Neural progenitor cell (in vitro differentiated cells): ENCODE data around the gene DMRTA1. TPM values are rescaled to one million over a fixed set of nuclear protein-coding genes. Genes with fewer than 3 reads are reported as not detected.
"Not testable (repeated sequence)": the region's sequence is repeated elsewhere in the genome, so short reads cannot be mapped to it uniquely, and the experiment has no call there.

ENCODE experiments used
- DNase-seq: peaks from one replicate; pipeline ENCODE4 v3.0.0-alpha.2; 2016; ENCODE audit warnings: low spot score
- H2AFZ ChIP-seq: fragments of 200-600 bp; sonication (generic); replicated peaks from 2 replicates; pipeline ENCODE4 v1.6.1; 2016; ENCODE audit warnings: antibody characterized with exemption
- H3F3A ChIP-seq: fragments of 200-600 bp; sonication (generic); 2 replicates; pipeline ENCODE4 v1.6.1; 2016; ENCODE audit warnings: antibody characterized with exemption, low read depth
- H3K27ac ChIP-seq: fragments of 200-600 bp; sonication (generic); 2 replicates; pipeline ENCODE4 v1.5.1; 2016; ENCODE audit warnings: mild to moderate bottlenecking
- H3K27me3 ChIP-seq: fragments of 200-600 bp; sonication (generic); 2 replicates; pipeline ENCODE4 v1.6.1; 2016; ENCODE audit warnings: mild to moderate bottlenecking, moderate library complexity
- H3K36me3 ChIP-seq: fragments of 200-600 bp; sonication (generic); 2 replicates; pipeline ENCODE4 v1.5.1; 2016
- H3K4me1 ChIP-seq: fragments of 200-600 bp; sonication (generic); 2 replicates; pipeline ENCODE4 v1.6.1; 2016; ENCODE audit warnings: mixed run types
- H3K4me2 ChIP-seq: fragments of 200-600 bp; sonication (generic); 2 replicates; pipeline ENCODE4 v1.6.1; 2016
- H3K4me3 ChIP-seq: fragments of 200-600 bp; sonication (generic); 2 replicates; pipeline ENCODE4 v1.5.1; 2016
- H3K79me2 ChIP-seq: fragments of 200-600 bp; sonication (generic); 2 replicates; pipeline ENCODE4 v1.6.1; 2016; ENCODE audit warnings: low read depth
- H3K9ac ChIP-seq: fragments of 200-600 bp; sonication (generic); 2 replicates; pipeline ENCODE4 v1.6.1; 2016
- H3K9me3 ChIP-seq: fragments of 200-600 bp; sonication (generic); 2 replicates; pipeline ENCODE4 v1.5.1; 2016; ENCODE audit warnings: low read depth
- H4K20me1 ChIP-seq: fragments of 200-600 bp; sonication (generic); 2 replicates; pipeline ENCODE4 v1.6.1; 2016; ENCODE audit warnings: low read depth
- H3K27ac Mint-ChIP-seq: 3 replicates; pipeline ENCODE4 v1.8.0; 2021; ENCODE audit warnings: mixed read lengths
- H3K27me3 Mint-ChIP-seq: 2 replicates; pipeline ENCODE4 v1.8.0; 2022; ENCODE audit warnings: low read depth, mild to moderate bottlenecking, inconsistent platforms, moderate library complexity, mixed read lengths; ENCODE audit not compliant: insufficient read depth
- H3K36me3 Mint-ChIP-seq: 3 replicates; pipeline ENCODE4 v1.8.0; 2021; ENCODE audit warnings: mixed read lengths
- H3K4me1 Mint-ChIP-seq: 3 replicates; pipeline ENCODE4 v1.8.0; 2021; ENCODE audit warnings: mixed read lengths
- H3K4me3 Mint-ChIP-seq: 3 replicates; pipeline ENCODE4 v1.8.0; 2021; ENCODE audit warnings: mild to moderate bottlenecking, moderate library complexity, mixed read lengths
- H3K9me3 Mint-ChIP-seq: 3 replicates; pipeline ENCODE4 v1.8.0; 2020; ENCODE audit warnings: mixed read lengths
- CTCF ChIP-seq: fragments of 200-600 bp; sonication (generic); IDR thresholded peaks from 2 replicates; pipeline ENCODE4 v1.5.1; 2017; ENCODE audit warnings: antibody characterized with exemption, mild to moderate bottlenecking
- EZH2 ChIP-seq: fragments of 200-600 bp; sonication (generic); IDR thresholded peaks from 2 replicates; pipeline ENCODE4 v1.6.1; 2017; ENCODE audit warnings: antibody characterized with exemption, mild to moderate bottlenecking, moderate library complexity
- EZH2phosphoT487 ChIP-seq: fragments of 200-600 bp; sonication (generic); IDR thresholded peaks from 2 replicates; pipeline ENCODE4 v1.6.1; 2017; ENCODE audit warnings: antibody characterized with exemption
- total RNA-seq: library from RNA; depleted of rRNA; stranded (reverse); fragments of >200 nt; gene quantifications from 2 replicates; pipeline ENCODE4 v1.2.3, GENCODE V29; 2015; ENCODE audit warnings: low replicate concordance

DMRTA1 gene
- total RNA-seq, 1 donor from 2014 or later = 21.3 TPM

GRCh38 chr9:22469928-22470544 is 23.4 kb downstream of the DMRTA1 start:
- TF ChIP-seq EZH2phosphoT487 (no peak), CTCF (peak; percentile 87), EZH2 (no peak)
- Histone ChIP-seq H3K9ac (no peak overlapping the region), H3K79me2 (no peaks in the 10 kb centered on the region), H3K4me1 (no peaks in the 10 kb centered on the region), H2AFZ (no peak overlapping the region), H3F3A (no peaks in the 10 kb centered on the region), H4K20me1 (no peaks in the 10 kb centered on the region), H3K9me3 (no peaks in the 10 kb centered on the region), H3K4me3 (no peak overlapping the region), H3K4me2 (no peak overlapping the region), H3K27ac (no peak overlapping the region), H3K36me3 (no peaks in the 10 kb centered on the region), H3K27me3 (no peaks in the 10 kb centered on the region)
- H3K4me1 Mint-ChIP-seq = no peaks in the 10 kb centered on the region
- no peaks in the 10 kb centered on the region for H3K9me3 Mint-ChIP-seq
- H3K27ac Mint-ChIP-seq = no peak overlapping the region
- peak; percentile 75 for DNase-seq
- no peaks in the 10 kb centered on the region for H3K27me3 Mint-ChIP-seq
- no peaks in the 10 kb centered on the region for H3K36me3 Mint-ChIP-seq
- no peak overlapping the region for H3K4me3 Mint-ChIP-seq

- H3K79me2 ChIP-seq = no peaks in the 10 kb centered on the region
- peaks cover 19% of the 10 kb centered on the region for H3K4me1 Mint-ChIP-seq
- H2AFZ ChIP-seq = no peak overlapping the region
- no peak overlapping the region for H3K9ac ChIP-seq
- no peak overlapping the region for H3K4me3 ChIP-seq
- H3K4me2 ChIP-seq = no peak overlapping the region
- H3K27me3 ChIP-seq = no peaks in the 10 kb centered on the region
- no peaks in the 10 kb centered on the region for H3K9me3 ChIP-seq
- no peak for TF ChIP-seq EZH2
- no peak for TF ChIP-seq CTCF
- no peak for TF ChIP-seq EZH2phosphoT487
- peaks cover 12% of the 10 kb centered on the region for H3K9me3 Mint-ChIP-seq
- peaks cover 15% of the 10 kb centered on the region for H3K36me3 Mint-ChIP-seq
- H3K27ac ChIP-seq = no peak overlapping the region
- H3K27me3 Mint-ChIP-seq = no peaks in the 10 kb centered on the region
- H3K27ac Mint-ChIP-seq = no peak overlapping the region
- peaks cover 14% of the 10 kb centered on the region for H3K4me1 ChIP-seq
- DNase-seq = no peak
- no peaks in the 10 kb centered on the region for H3F3A ChIP-seq
- no peaks in the 10 kb centered on the region for H3K36me3 ChIP-seq
- no peak overlapping the region for H3K4me3 Mint-ChIP-seq
- H4K20me1 ChIP-seq = no peaks in the 10 kb centered on the region
Measured at GRCh38 chr9:22481566-22481965, 34.9 kb downstream of the DMRTA1 start.

- H3K27ac Mint-ChIP-seq = no peak overlapping the region
- no peak overlapping the region for H2AFZ ChIP-seq
- peaks cover 19% of the 10 kb centered on the region for H3K4me1 Mint-ChIP-seq
- H3K27ac ChIP-seq = no peak overlapping the region
- no peaks in the 10 kb centered on the region for H3K79me2 ChIP-seq
- H3K9ac ChIP-seq = no peak overlapping the region
- peaks cover 15% of the 10 kb centered on the region for H3K36me3 Mint-ChIP-seq
- no peak overlapping the region for H3K4me3 ChIP-seq
- no peaks in the 10 kb centered on the region for H3K36me3 ChIP-seq
- peak overlapping the region; percentile 42 for H3K4me2 ChIP-seq
- H3F3A ChIP-seq = no peaks in the 10 kb centered on the region
- no peak overlapping the region for H3K4me3 Mint-ChIP-seq
- no peaks in the 10 kb centered on the region for H4K20me1 ChIP-seq
- H3K9me3 ChIP-seq = no peaks in the 10 kb centered on the region
- H3K4me1 ChIP-seq = peaks cover 14% of the 10 kb centered on the region
- no peaks in the 10 kb centered on the region for H3K27me3 ChIP-seq
- peak; percentile 12 for DNase-seq
- H3K9me3 Mint-ChIP-seq = peaks cover 15% of the 10 kb centered on the region
- H3K27me3 Mint-ChIP-seq = no peaks in the 10 kb centered on the region
- no peak for TF ChIP-seq EZH2phosphoT487
- no peak for TF ChIP-seq EZH2
- no peak for TF ChIP-seq CTCF
Measured at GRCh38 chr9:22483528-22484070, 37.0 kb downstream of the DMRTA1 start.

- not testable (repeated sequence) for H3K36me3 ChIP-seq, H3K36me3 Mint-ChIP-seq, H3F3A ChIP-seq, H3K27me3 ChIP-seq, H3K27ac Mint-ChIP-seq, H3K79me2 ChIP-seq, H4K20me1 ChIP-seq, H3K27ac ChIP-seq, H3K4me1 Mint-ChIP-seq, H3K4me1 ChIP-seq, H3K4me3 Mint-ChIP-seq, H3K4me3 ChIP-seq, H3K4me2 ChIP-seq, H3K27me3 Mint-ChIP-seq, DNase-seq, H3K9me3 ChIP-seq, H3K9ac ChIP-seq, H2AFZ ChIP-seq
- H3K9me3 Mint-ChIP-seq = peaks cover 26% of the 10 kb centered on the region
Measured at GRCh38 chr9:22496197-22496596, 49.6 kb downstream of the DMRTA1 start.
